PC-9 (cell line): ENCODE measurements around the gene KRT78. TPM values are rescaled to one million over a fixed set of nuclear protein-coding genes. Genes with fewer than 3 reads are reported as not detected.

Experiments used
- BruUV-seq: library from RNA; stranded (reverse); fragments of 400-500 nt; replicated peaks from 2 replicates; lab custom pipeline; 2021; lab: Mats Ljungman, UMichigan
- CTCF ChIA-PET: fragments of 300-600 bp; sonication (Branson Sonifier 250); formaldehyde crosslinking; loops from one replicate; lab custom pipeline; 2022; ENCODE audit warnings: antibody characterized with exemption; lab: Charles Lee
- POLR2A ChIA-PET: fragments of 300-600 bp; sonication (Branson Sonifier 250); formaldehyde crosslinking; loops from one replicate; lab custom pipeline; 2022; ENCODE audit warnings: antibody characterized with exemption; ENCODE audit not compliant: unreplicated experiment; lab: Charles Lee
- DNase-seq, 2 experiments: peaks; one replicate each; pipeline versions ENCODE4 v3.0.0 to v3.0.0-alpha.2; 2015 to 2022; ENCODE audit warnings: mixed read lengths in 1 of 2
- H2AFZ ChIP-seq: fragments of 200-600 bp; sonication (generic); 2 replicates; pipeline ENCODE4 v1.8.1; 2017; ENCODE audit warnings: antibody characterized with exemption
- H3F3A ChIP-seq: fragments of 200-600 bp; sonication (generic); 2 replicates; pipeline ENCODE4 v1.8.1; 2017; ENCODE audit warnings: antibody characterized with exemption, mild to moderate bottlenecking, low read depth; ENCODE audit not compliant: insufficient read depth
- H3K27ac ChIP-seq: fragments of 200-600 bp; sonication (generic); 2 replicates; pipeline ENCODE4 v1.6.1; 2016; ENCODE audit warnings: mixed run types
- H3K27me3 ChIP-seq: fragments of 200-600 bp; sonication (generic); 2 replicates; pipeline ENCODE4 v1.6.1; 2016; ENCODE audit warnings: low read depth, mixed run types; ENCODE audit not compliant: insufficient read depth
- H3K36me3 ChIP-seq: fragments of 200-600 bp; sonication (generic); 2 replicates; pipeline ENCODE4 v1.6.1; 2016; ENCODE audit warnings: low read depth, mixed run types
- H3K4me1 ChIP-seq: fragments of 200-600 bp; sonication (generic); replicated peaks from 2 replicates; pipeline ENCODE4 v1.6.1; 2016; ENCODE audit warnings: mixed run types; ENCODE audit not compliant: insufficient read depth
- H3K4me2 ChIP-seq: fragments of 200-600 bp; sonication (generic); 2 replicates; pipeline ENCODE4 v1.6.1; 2017; ENCODE audit warnings: mixed run types
- H3K4me3 ChIP-seq: fragments of 200-600 bp; sonication (generic); 2 replicates; pipeline ENCODE4 v1.6.1; 2016; ENCODE audit warnings: mixed run types
- H3K79me2 ChIP-seq: fragments of 200-600 bp; sonication (generic); 2 replicates; pipeline ENCODE4 v1.6.1; 2017; ENCODE audit warnings: low read depth, mixed run types
- H3K9me2 ChIP-seq: fragments of 200-600 bp; sonication (generic); 2 replicates; pipeline ENCODE4 v1.8.1; 2017; ENCODE audit warnings: mild to moderate bottlenecking; ENCODE audit not compliant: insufficient read depth
- H3K9me3 ChIP-seq: fragments of 200-600 bp; sonication (generic); 2 replicates; pipeline ENCODE4 v1.8.1; 2016; ENCODE audit warnings: low read depth; ENCODE audit not compliant: insufficient read depth
- H4K20me1 ChIP-seq: fragments of 200-600 bp; sonication (generic); 2 replicates; pipeline ENCODE4 v1.8.1; 2017; ENCODE audit not compliant: insufficient read depth
- CTCF ChIP-seq: fragments of 200-600 bp; sonication (generic); conservative IDR thresholded peaks from 2 replicates; pipeline ENCODE4 v1.6.1; 2017; ENCODE audit warnings: mixed run types, antibody characterized with exemption, mild to moderate bottlenecking, moderate library complexity
- EZH2 ChIP-seq: fragments of 200-600 bp; sonication (generic); IDR thresholded peaks from 2 replicates; pipeline ENCODE4 v1.8.0; 2017; ENCODE audit warnings: antibody characterized with exemption, low read depth
- intact Hi-C: fragments of 100-400 bp; cut with micrococcal nuclease; formaldehyde crosslinking; loops from one replicate; pipeline ENCODE4 v1.10.0; 2022; ENCODE audit not compliant: unreplicated experiment
- total RNA-seq: library from RNA; stranded (reverse); gene quantifications from 2 replicates; pipeline ENCODE4 v1.2.3, GENCODE V29; 2021

The KRT78 gene
- total RNA-seq, 1 experiment from 2014 or later, result 1.5 TPM

- Histone ChIP-seq H3K9me3 (no peaks in the 10 kb centered on the region), H3K36me3 (no peaks in the 10 kb centered on the region), H3K4me3 (peak overlapping the region; percentile 31; the same call in 1 of the 2 replicates), H3K4me2 (peak overlapping the region; percentile 69), H3K4me1 (peaks cover 19% of the 10 kb centered on the region), H2AFZ (peak overlapping the region; percentile 50; the same call in 1 of the 2 replicates), H3K27ac (peak overlapping the region; percentile 51), H3F3A (no peaks in the 10 kb centered on the region; the same call in 1 of the 2 replicates), H3K9me2 (no peaks in the 10 kb centered on the region), H4K20me1 (no peaks in the 10 kb centered on the region), H3K27me3 (no peaks in the 10 kb centered on the region), H3K79me2 (no peaks in the 10 kb centered on the region)
- TF ChIP-seq CTCF (peak; percentile 86), EZH2 (no peak)
- peak; percentile 80 to 81 for DNase-seq
- POLR2A ChIA-PET, result interaction anchor here (0.5 to 0.7 kb wide), 4 partner anchors 97 to 744 kb away, joined by 3 to 6 read pairs (median 4); no protein-coding TSS in a partner anchor
- CTCF ChIA-PET, result interaction anchor here (0.6 to 3.3 kb wide), 22 partner anchors 32 to 1177 kb away, joined by 3 to 20 read pairs (median 4); no protein-coding TSS in a partner anchor
- intact Hi-C loops, result loop anchor here (1.0 to 5.0 kb wide), 7 partner anchors 296 to 852 kb away; no protein-coding TSS in a partner anchor
- no TSS peak for BruUV-seq
Measured at GRCh38 chr12:52879394-52880351, 30.9 kb upstream of the KRT78 start.

- ChIA-PET CTCF (interaction anchor here (0.6 to 3.3 kb wide), 16 partner anchors 19 to 873 kb away, joined by 3 to 20 read pairs (median 4); no protein-coding TSS in a partner anchor), POLR2A (interaction anchor here (0.6 kb wide), 2 partner anchors 50 to 732 kb away, joined by 3 to 6 read pairs; no protein-coding TSS in a partner anchor)
- Histone ChIP-seq H3K4me1 (peaks cover 22% of the 10 kb centered on the region), H3K9me3 (no peaks in the 10 kb centered on the region), H2AFZ (peak overlapping the region; percentile 50; the same call in 1 of the 2 replicates), H3K36me3 (no peaks in the 10 kb centered on the region), H3K27ac (peak overlapping the region; percentile 51), H3F3A (no peaks in the 10 kb centered on the region; the same call in 1 of the 2 replicates), H3K4me3 (peak overlapping the region; percentile 31; the same call in 1 of the 2 replicates), H3K79me2 (no peaks in the 10 kb centered on the region), H3K4me2 (peak overlapping the region; percentile 69), H3K27me3 (no peaks in the 10 kb centered on the region), H4K20me1 (no peaks in the 10 kb centered on the region), H3K9me2 (no peaks in the 10 kb centered on the region)
- no TSS peak for BruUV-seq
- intact Hi-C loops, result loop anchor here (1.0 kb wide), 3 partner anchors 295 to 739 kb away; no protein-coding TSS in a partner anchor
- TF ChIP-seq CTCF (no peak), EZH2 (no peak)
- DNase-seq, result no peak
Measured at GRCh38 chr12:52878507-52879393, 30.0 kb upstream of the KRT78 start.
